Caco-2 (cell line): ENCODE results near the gene MAP7D1. TPM values are rescaled to one million over a fixed set of nuclear protein-coding genes. Genes with fewer than 3 reads are reported as not detected.

ENCODE experiments used
- BruUV-seq: library from RNA; stranded (reverse); fragments of 400-500 nt; replicated peaks from 2 replicates; lab custom pipeline; 2021; lab: Mats Ljungman, UMichigan
- CTCF ChIA-PET: fragments of 300-600 bp; sonication (Branson Sonifier 250); formaldehyde crosslinking; loops from one replicate; lab custom pipeline; 2022; ENCODE audit warnings: antibody characterized with exemption; lab: Charles Lee
- POLR2A ChIA-PET: fragments of 300-600 bp; sonication (Branson Sonifier 250); formaldehyde crosslinking; loops from one replicate; lab custom pipeline; 2022; ENCODE audit warnings: antibody characterized with exemption; lab: Charles Lee
- DNase-seq, 2 experiments: peaks; one replicate each; pipeline versions ENCODE4 v3.0.0 to v3.0.0-alpha.2; 2020 to 2022
- H3K27me3 ChIP-seq: replicated peaks from 2 replicates; pipeline ENCODE4 v1.6.0; 2011; ENCODE audit warnings: low read length; ENCODE audit not compliant: control insufficient read depth, insufficient read depth
- H3K36me3 ChIP-seq: 2 replicates; pipeline ENCODE4 v1.5.1; 2011; ENCODE audit warnings: low read length; ENCODE audit not compliant: control insufficient read depth, insufficient read depth
- H3K4me1 ChIP-seq: fragments of 250-450 bp; sonication (Bioruptor Pico); 2 replicates; pipeline ENCODE4 v1.5.1; 2020; ENCODE audit warnings: mild to moderate bottlenecking
- H3K4me3 ChIP-seq: 2 replicates; pipeline ENCODE4 v1.5.1; 2011; ENCODE audit warnings: low read depth, mild to moderate bottlenecking, control low read depth, low read length
- H3K9me3 ChIP-seq: fragments of 250-450 bp; sonication (Bioruptor Pico); 2 replicates; pipeline ENCODE4 v1.5.1; 2020; ENCODE audit warnings: mild to moderate bottlenecking, moderate library complexity
- H3K27ac Mint-ChIP-seq: one replicate; pipeline ENCODE4 v1.8.0; 2022; ENCODE audit warnings: mixed read lengths; ENCODE audit not compliant: unreplicated experiment
- H3K27me3 Mint-ChIP-seq: one replicate; pipeline ENCODE4 v1.8.0; 2022; ENCODE audit warnings: mixed read lengths; ENCODE audit not compliant: insufficient read depth, unreplicated experiment
- H3K36me3 Mint-ChIP-seq: one replicate; pipeline ENCODE4 v1.8.0; 2022; ENCODE audit warnings: mild to moderate bottlenecking, mixed read lengths; ENCODE audit not compliant: insufficient read depth, unreplicated experiment
- H3K4me1 Mint-ChIP-seq: one replicate; pipeline ENCODE4 v1.8.0; 2022; ENCODE audit warnings: low read depth, mixed read lengths; ENCODE audit not compliant: unreplicated experiment
- H3K4me3 Mint-ChIP-seq: one replicate; pipeline ENCODE4 v1.8.0; 2022; ENCODE audit warnings: mild to moderate bottlenecking, moderate library complexity, mixed read lengths; ENCODE audit not compliant: unreplicated experiment
- H3K9me3 Mint-ChIP-seq: one replicate; pipeline ENCODE4 v1.8.0; 2022; ENCODE audit warnings: mixed read lengths; ENCODE audit not compliant: unreplicated experiment
- intact Hi-C: fragments of 100-400 bp; cut with micrococcal nuclease; formaldehyde crosslinking; loops from one replicate; pipeline ENCODE4 v1.10.0; 2022; ENCODE audit not compliant: unreplicated experiment
- total RNA-seq: library from RNA; stranded (reverse); gene quantifications from 2 replicates; pipeline ENCODE4 v1.2.3, GENCODE V29; 2022
- TF ChIP-seq, protein P1 (sequence below), 2 experiments: fragments of 200-600 bp in 1 of 2; IDR thresholded peaks; 1 replicate in 1 of 2; 2 replicates in 1 of 2; pipeline versions ENCODE4 v1.5.1 to v1.8.0; 2011 to 2022; ENCODE audit warnings: antibody characterized with exemption in 1 of 2, control low read depth in 1 of 2, inconsistent platforms in 1 of 2, low read depth in 1 of 2, low read length in 1 of 2, mild to moderate bottlenecking in 1 of 2, moderate library complexity in 1 of 2; ENCODE audit not compliant: insufficient read depth in 1 of 2, severe bottlenecking in 1 of 2, unreplicated experiment in 1 of 2

The MAP7D1 gene
- total RNA-seq, 1 experiment from 2014 or later: 37.7 TPM

DNA sequence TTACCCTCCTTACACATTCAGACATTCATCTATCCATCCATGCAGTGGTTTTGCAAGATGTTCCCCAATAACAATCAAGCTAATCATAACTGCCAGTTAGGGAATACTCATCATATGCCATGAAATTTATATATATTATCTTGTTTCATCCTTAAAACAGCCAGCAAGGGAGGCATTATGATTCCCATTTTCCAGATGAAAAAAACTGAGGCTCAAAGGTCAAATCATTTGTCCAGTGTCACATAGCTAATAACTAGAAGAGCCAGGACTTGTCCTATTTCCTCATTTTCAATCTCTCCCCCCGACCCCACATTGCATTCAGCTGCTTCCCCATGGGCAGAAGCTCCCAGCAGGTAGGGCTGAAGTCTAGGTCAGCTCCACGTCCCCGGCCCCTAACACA, 23.9 kb upstream of the MAP7D1 start:
- Mint-ChIP-seq H3K27me3 (no peaks in the 10 kb centered on the region), H3K4me1 (no peaks in the 10 kb centered on the region), H3K4me3 (no peak overlapping the region), H3K9me3 (no peaks in the 10 kb centered on the region), H3K36me3 (no peaks in the 10 kb centered on the region), H3K27ac (no peak overlapping the region)
- ChIA-PET CTCF (interaction anchor here (2.0 kb wide), 1 partner anchor 35 kb away, joined by 6 read pairs; no protein-coding TSS in a partner anchor), POLR2A (interaction anchor here (0.6 kb wide), 1 partner anchor 104 kb away, joined by 3 read pairs; no protein-coding TSS in a partner anchor)
- intact Hi-C loops: no loop called here
- Histone ChIP-seq H3K27me3 (no peaks in the 10 kb centered on the region), H3K4me3 (no peak overlapping the region), H3K36me3 (no peaks in the 10 kb centered on the region), H3K9me3 (no peaks in the 10 kb centered on the region), H3K4me1 (0 out of 2 replicates have a peak, but pooled peaks cover 3% of the 10 kb centered on the region)
- no peak for DNase-seq
- TF ChIP-seq, protein P1, sequence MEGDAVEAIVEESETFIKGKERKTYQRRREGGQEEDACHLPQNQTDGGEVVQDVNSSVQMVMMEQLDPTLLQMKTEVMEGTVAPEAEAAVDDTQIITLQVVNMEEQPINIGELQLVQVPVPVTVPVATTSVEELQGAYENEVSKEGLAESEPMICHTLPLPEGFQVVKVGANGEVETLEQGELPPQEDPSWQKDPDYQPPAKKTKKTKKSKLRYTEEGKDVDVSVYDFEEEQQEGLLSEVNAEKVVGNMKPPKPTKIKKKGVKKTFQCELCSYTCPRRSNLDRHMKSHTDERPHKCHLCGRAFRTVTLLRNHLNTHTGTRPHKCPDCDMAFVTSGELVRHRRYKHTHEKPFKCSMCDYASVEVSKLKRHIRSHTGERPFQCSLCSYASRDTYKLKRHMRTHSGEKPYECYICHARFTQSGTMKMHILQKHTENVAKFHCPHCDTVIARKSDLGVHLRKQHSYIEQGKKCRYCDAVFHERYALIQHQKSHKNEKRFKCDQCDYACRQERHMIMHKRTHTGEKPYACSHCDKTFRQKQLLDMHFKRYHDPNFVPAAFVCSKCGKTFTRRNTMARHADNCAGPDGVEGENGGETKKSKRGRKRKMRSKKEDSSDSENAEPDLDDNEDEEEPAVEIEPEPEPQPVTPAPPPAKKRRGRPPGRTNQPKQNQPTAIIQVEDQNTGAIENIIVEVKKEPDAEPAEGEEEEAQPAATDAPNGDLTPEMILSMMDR (IDR thresholded peaks at IDR 0.05; ENCODE audit: insufficient read depth in 1 of 2, low read depth in 1 of 2, low read length in 1 of 2, severe bottlenecking in 1 of 2, unreplicated experiment in 1 of 2): no peak
- BruUV-seq: no TSS peak

DNA sequence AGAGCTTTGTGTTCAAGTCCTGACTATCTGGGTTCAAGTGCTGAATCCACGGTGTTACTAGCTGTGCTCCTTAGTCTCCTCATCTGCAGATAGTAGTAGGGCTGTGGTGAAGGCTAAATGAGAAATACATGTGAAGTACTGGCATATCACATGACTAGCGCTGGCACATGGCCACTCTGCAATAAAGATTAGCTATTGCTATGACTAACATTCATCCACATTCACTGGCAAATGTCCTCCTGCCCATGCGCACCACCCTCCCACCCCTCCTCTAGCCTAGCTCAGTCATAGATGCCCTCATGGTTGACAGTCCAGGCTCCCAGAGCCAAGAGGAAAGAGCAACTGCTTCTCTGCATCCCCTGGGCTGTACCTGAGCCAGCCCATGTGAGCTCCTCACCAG, 22.5 kb upstream of the MAP7D1 start:
- intact Hi-C loops: no loop called here
- Mint-ChIP-seq H3K4me1 (no peaks in the 10 kb centered on the region), H3K36me3 (peaks cover 5% of the 10 kb centered on the region), H3K27me3 (no peaks in the 10 kb centered on the region), H3K27ac (no peak overlapping the region), H3K4me3 (no peak overlapping the region), H3K9me3 (no peaks in the 10 kb centered on the region)
- no peak overlapping the region for H3K4me3 ChIP-seq
- TF ChIP-seq, protein P1 (IDR thresholded peaks at IDR 0.05; ENCODE audit: insufficient read depth in 1 of 2, low read depth in 1 of 2, low read length in 1 of 2, severe bottlenecking in 1 of 2, unreplicated experiment in 1 of 2): no peak
- no peaks in the 10 kb centered on the region for H3K36me3 ChIP-seq
- no peak for DNase-seq
- H3K4me1 ChIP-seq: no peaks in the 10 kb centered on the region
- CTCF ChIA-PET: interaction anchor here (0.6 to 2.0 kb wide), 4 partner anchors 35 to 1515 kb away, joined by 3 to 8 read pairs (median 6); no protein-coding TSS in a partner anchor
- no TSS peak for BruUV-seq
- POLR2A ChIA-PET: no interaction called here
- H3K27me3 ChIP-seq: no peaks in the 10 kb centered on the region
- no peaks in the 10 kb centered on the region for H3K9me3 ChIP-seq

DNA sequence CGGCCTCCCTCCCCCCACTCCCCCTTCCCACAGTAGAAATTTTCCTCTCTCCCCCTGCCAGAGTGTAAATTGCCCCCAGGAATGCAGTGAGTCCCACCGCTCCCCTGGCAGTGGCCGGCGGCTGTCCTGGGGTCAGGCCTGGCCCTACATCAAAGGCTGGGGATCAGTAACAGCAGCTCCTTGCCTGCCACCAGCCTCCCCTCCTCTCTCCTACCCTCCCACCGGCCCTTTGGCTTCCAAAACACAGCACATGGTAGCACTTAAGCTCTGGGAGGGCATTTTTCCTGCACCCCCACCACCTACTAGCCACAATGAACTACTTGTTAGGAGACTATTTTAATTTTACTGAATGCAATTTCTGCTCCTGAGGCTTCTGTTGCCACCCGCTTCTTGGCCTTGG, 21.9 kb upstream of the MAP7D1 start:
- H3K27me3 Mint-ChIP-seq: no peaks in the 10 kb centered on the region
- Histone ChIP-seq H3K4me1 (no peaks in the 10 kb centered on the region), H3K27me3 (no peaks in the 10 kb centered on the region), H3K9me3 (no peaks in the 10 kb centered on the region), H3K36me3 (no peaks in the 10 kb centered on the region), H3K4me3 (no peak overlapping the region)
- CTCF ChIA-PET: interaction anchor here (0.7 to 2.3 kb wide), 4 partner anchors 11 to 1515 kb away, joined by 6 to 14 read pairs (median 7); no protein-coding TSS in a partner anchor
- H3K4me3 Mint-ChIP-seq: no peak overlapping the region
- H3K27ac Mint-ChIP-seq: no peak overlapping the region
- peaks cover 5% of the 10 kb centered on the region for H3K36me3 Mint-ChIP-seq
- intact Hi-C loops: loop anchor here (1.0 kb wide), 1 partner anchor 35 kb away; no protein-coding TSS in a partner anchor
- no peaks in the 10 kb centered on the region for H3K4me1 Mint-ChIP-seq
- no peaks in the 10 kb centered on the region for H3K9me3 Mint-ChIP-seq
- TF ChIP-seq, protein P1 (IDR thresholded peaks at IDR 0.05; ENCODE audit: insufficient read depth in 1 of 2, low read depth in 1 of 2, low read length in 1 of 2, severe bottlenecking in 1 of 2, unreplicated experiment in 1 of 2): no peak
- BruUV-seq: no TSS peak
- POLR2A ChIA-PET: no interaction called here
- no peak for DNase-seq
